Endothelial cell of umbilical vein (primary cell): ENCODE measurements around the gene SLC38A2. TPM values are rescaled to one million over a fixed set of nuclear protein-coding genes. Genes with fewer than 3 reads are reported as not detected.

Experiments used
- BruUV-seq: library from RNA; stranded (reverse); fragments of 400-500 nt; replicated peaks from 2 replicates; lab custom pipeline; 2021; lab: Mats Ljungman, UMichigan
- CTCF ChIA-PET: fragments of 300-600, 350-600 bp; sonication (Branson Sonifier 250); formaldehyde crosslinking; loops from one replicate; lab custom pipeline; 2021; ENCODE audit warnings: antibody characterized with exemption, inconsistent platforms; lab: Charles Lee
- POLR2A ChIA-PET: fragments of 300-600, 350-600 bp; sonication (Branson Sonifier 250); formaldehyde crosslinking; loops from one replicate; lab custom pipeline; 2021; ENCODE audit warnings: antibody characterized with exemption, inconsistent platforms; lab: Charles Lee
- DNase-seq: peaks from one replicate; pipeline ENCODE4 v3.0.0-alpha.2; 2011; ENCODE audit warnings: low read depth, low spot score
- FAIRE-seq: peaks from 2 replicates; lab custom pipeline; 2011; peaks lifted over from hg19 to GRCh38; lab: Jason Lieb, UNC
- H2AFZ ChIP-seq: 2 replicates; pipeline ENCODE4 v1.6.0; 2012; ENCODE audit warnings: low read depth, low read length, control low read depth, inconsistent platforms
- H3K27ac ChIP-seq: 2 replicates; pipeline ENCODE4 v1.5.1; 2011; ENCODE audit warnings: low read depth, mild to moderate bottlenecking, control low read depth, low read length, moderate library complexity; ENCODE audit not compliant: insufficient read depth
- H3K27me3 ChIP-seq, 2 experiments: 2 replicates each; pipeline versions ENCODE4 v1.6.0 to v1.6.1; 2011; ENCODE audit warnings: low read length in 2 of 2, mixed read lengths in 1 of 2; ENCODE audit not compliant: control insufficient read depth in 2 of 2, insufficient read depth in 2 of 2
- H3K36me3 ChIP-seq, 2 experiments: 2 replicates in 1 of 2; 3 replicates in 1 of 2; pipeline ENCODE4 v1.5.1; 2011; ENCODE audit warnings: low read length in 2 of 2, mild to moderate bottlenecking in 1 of 2, moderate library complexity in 1 of 2; ENCODE audit not compliant: control insufficient read depth in 2 of 2, insufficient read depth in 2 of 2; ENCODE audit errors: extremely low read depth in 1 of 2
- H3K4me1 ChIP-seq: 3 replicates; pipeline ENCODE4 v1.5.1; 2011; ENCODE audit warnings: mild to moderate bottlenecking, low read length; ENCODE audit not compliant: control insufficient read depth, insufficient read depth; ENCODE audit errors: extremely low read depth
- H3K4me2 ChIP-seq: 2 replicates; pipeline ENCODE4 v1.6.1; 2011; ENCODE audit warnings: low read length, control low read depth, mixed read lengths; ENCODE audit not compliant: insufficient read depth
- H3K4me3 ChIP-seq, 3 experiments: fragments of 200-600 bp in 1 of 3; sonication (generic), shearing (Covaris generic) in 1 of 3; replicated peaks in 1 of 3; 2 replicates each; pipeline ENCODE4 v1.5.1; 2011 to 2016; ENCODE audit warnings: control low read depth in 3 of 3, low read length in 3 of 3, mild to moderate bottlenecking in 2 of 3, inconsistent platforms in 1 of 3, low read depth in 1 of 3, moderate library complexity in 1 of 3; ENCODE audit not compliant: insufficient read depth in 1 of 3
- H3K79me2 ChIP-seq: 2 replicates; pipeline ENCODE4 v1.6.0; 2012; ENCODE audit warnings: low read length, inconsistent platforms; ENCODE audit not compliant: control insufficient read depth, insufficient read depth
- H3K9ac ChIP-seq: replicated peaks from 2 replicates; pipeline ENCODE3; 2011; ENCODE audit warnings: low read length, control low read depth; ENCODE audit not compliant: insufficient read depth; ENCODE audit errors: extremely low read depth
- H3K9me1 ChIP-seq: replicated peaks from 3 replicates; pipeline ENCODE4 v1.6.0; 2011; ENCODE audit warnings: mild to moderate bottlenecking, low read length; ENCODE audit not compliant: control insufficient read depth, insufficient read depth; ENCODE audit errors: extremely low read depth
- H3K9me3 ChIP-seq: replicated peaks from 2 replicates; pipeline ENCODE4 v1.5.1; 2012; ENCODE audit warnings: low read length, inconsistent platforms; ENCODE audit not compliant: control insufficient read depth, insufficient read depth
- H4K20me1 ChIP-seq: replicated peaks from 2 replicates; pipeline ENCODE3; 2011; ENCODE audit warnings: mild to moderate bottlenecking, low read length; ENCODE audit not compliant: control insufficient read depth, insufficient read depth; ENCODE audit errors: extremely low read depth
- CTCF ChIP-seq, 2 donors: IDR thresholded peaks; 1 replicate in 1 of 2; 2 replicates in 1 of 2; pipeline ENCODE4 v1.5.1; 2011; ENCODE audit warnings: low read length in 2 of 2, mild to moderate bottlenecking in 2 of 2, moderate library complexity in 2 of 2, control low read depth in 1 of 2, inconsistent platforms in 1 of 2, low read depth in 1 of 2; ENCODE audit not compliant: insufficient read depth in 1 of 2; ENCODE audit errors: extremely low read depth in 1 of 2
- EZH2 ChIP-seq: IDR thresholded peaks from 2 replicates; pipeline ENCODE4 v1.6.1; 2012; ENCODE audit warnings: borderline replicate concordance, low read depth, mild to moderate bottlenecking, moderate library complexity, low read length, inconsistent platforms; ENCODE audit not compliant: severe bottlenecking
- FOS ChIP-seq: IDR thresholded peaks from 2 replicates; pipeline ENCODE4 v1.6.1; 2011; ENCODE audit warnings: mild to moderate bottlenecking, low read length, moderate library complexity, borderline replicate concordance; ENCODE audit not compliant: insufficient read depth
- GATA2 ChIP-seq: IDR thresholded peaks from 2 replicates; pipeline ENCODE4 v1.7.0; 2011; ENCODE audit warnings: low read depth, mild to moderate bottlenecking, moderate library complexity, mixed read lengths, low read length; ENCODE audit not compliant: insufficient read length, insufficient read depth
- JUN ChIP-seq: IDR thresholded peaks from 2 replicates; pipeline ENCODE4 v1.6.1; 2011; ENCODE audit warnings: borderline replicate concordance, low read depth; ENCODE audit not compliant: insufficient read length, insufficient read depth
- MAX ChIP-seq: IDR thresholded peaks from 2 replicates; pipeline ENCODE4 v1.6.1; 2011; ENCODE audit not compliant: insufficient read depth, insufficient read length
- MYC ChIP-seq: IDR thresholded peaks from one replicate; pipeline ENCODE4 v1.6.1; 2011; ENCODE audit warnings: mild to moderate bottlenecking, low read depth, low read length
- POLR2A ChIP-seq: IDR thresholded peaks from 2 replicates; pipeline ENCODE4 v1.6.1; 2012; ENCODE audit warnings: low read depth, mild to moderate bottlenecking, control low read depth, low read length
- POLR2AphosphoS5 ChIP-seq: IDR thresholded peaks from 2 replicates; pipeline ENCODE4 v1.6.1; 2012; ENCODE audit warnings: low read depth, mild to moderate bottlenecking, control low read depth, low read length, moderate library complexity; ENCODE audit not compliant: insufficient read depth
- dilution Hi-C: fragments of 300-500 bp; cut with MboI; formaldehyde crosslinking; loops from one replicate; pipeline ENCODE4 v1.15.0; 2019; ENCODE audit warnings: low sequenced_read_pairs; ENCODE audit not compliant: extremely low pct_ligation_motif_present
- intact Hi-C: fragments of 100-400 bp; cut with micrococcal nuclease; formaldehyde crosslinking; loops from one replicate; pipeline ENCODE4 v1.10.0; 2022
- polyA plus RNA-seq, 4 experiments: library from polyadenylated mRNA; depleted of rRNA in 3 of 4; stranded (reverse) in 3 of 4; unstranded in 1 of 4; fragments of >200 nt; gene quantifications; 2 replicates each; pipeline versions ENCODE4 v1.2.1 to v1.2.3, GENCODE V29; 2011 to 2012; ENCODE audit warnings: missing spikeins in 1 of 4
- total RNA-seq: library from RNA; stranded (reverse); gene quantifications from 2 replicates; pipeline ENCODE4 v1.2.3, GENCODE V29; 2021

Gene SLC38A2
- total and polyA plus RNA-seq, 2 donors (not counting 3 experiments of a cell fraction or from before 2014, with no cell fraction given) = 267 to 427 TPM

- no peaks in the 10 kb centered on the region for H3K36me3 ChIP-seq
- H3K27ac ChIP-seq = no peak overlapping the region
- no peak for DNase-seq
- ChIA-PET CTCF (interaction anchor here (0.8 to 3.4 kb wide), 3 partner anchors 285 to 643 kb away, joined by 3 to 15 read pairs (median 3); no protein-coding TSS in a partner anchor), POLR2A (no interaction called here)
- H3K27me3 ChIP-seq = no peaks in the 10 kb centered on the region
- H3K4me2 ChIP-seq = no peak overlapping the region
- H3K9me3 ChIP-seq = no peaks in the 10 kb centered on the region
- no peak for FAIRE-seq
- H3K4me1 ChIP-seq = peaks cover 7% of the 10 kb centered on the region
- H3K4me3 ChIP-seq = no peak overlapping the region
- intact Hi-C loops (no loop called here), dilution Hi-C loops (no loop called here)
- no TSS peak for BruUV-seq
- H4K20me1 ChIP-seq = no peaks in the 10 kb centered on the region
- peaks cover 13% of the 10 kb centered on the region for H3K79me2 ChIP-seq
- TF ChIP-seq CTCF (IDR thresholded peaks at IDR 0.05; ENCODE audit: extremely low read depth in 1 of 2, insufficient read depth in 1 of 2, low read depth in 1 of 2, low read length in 2 of 2) (no peak), FOS (no peak), POLR2AphosphoS5 (no peak), MYC (no peak), MAX (no peak), GATA2 (no peak), POLR2A (no peak), JUN (no peak), EZH2 (no peak)
- H2AFZ ChIP-seq = no peak overlapping the region
- no peaks in the 10 kb centered on the region for H3K9me1 ChIP-seq
- no peak overlapping the region for H3K9ac ChIP-seq
These were observed 4.0 kb upstream of the SLC38A2 start for GRCh38 chr12:46376579-46376978.
